GM11168 (cell line): Measurements from ENCODE around the gene GGA3.

ENCODE experiments used
- in situ Hi-C: fragments of 300-500 bp; cut with MboI; formaldehyde crosslinking; loops from one replicate; pipeline ENCODE4 v1.12.0; 2022; ENCODE audit warnings: low sequenced_read_pairs; ENCODE audit not compliant: unreplicated experiment

GGA3 gene

GRCh38 chr17:75252039-75252816 lies 9.2 kb downstream of the GGA3 start:
- in situ Hi-C loops = no loop called here

GRCh38 chr17:75250009-75250471 lies 11.4 kb downstream of the GGA3 start:
- in situ Hi-C loops = no loop called here

GRCh38 chr17:75249564-75249963 lies 11.8 kb downstream of the GGA3 start:
- in situ Hi-C loops = no loop called here

GRCh38 chr17:75246404-75246803 lies 15.0 kb downstream of the GGA3 start:
- in situ Hi-C loops = no loop called here

- in situ Hi-C loops = no loop called here
Measured at GRCh38 chr17:75245011-75245410, 16.4 kb downstream of the GGA3 start.

- in situ Hi-C loops = no loop called here
Measured at GRCh38 chr17:75244133-75244866, 17.1 kb downstream of the GGA3 start.

GRCh38 chr17:75242461-75243042 lies 18.9 kb downstream of the GGA3 start:
- in situ Hi-C loops = no loop called here

- in situ Hi-C loops = no loop called here
Measured at GRCh38 chr17:75241996-75242460, 19.4 kb downstream of the GGA3 start.

GRCh38 chr17:75241502-75241901 lies 19.9 kb downstream of the GGA3 start:
- in situ Hi-C loops = no loop called here

- in situ Hi-C loops = no loop called here
Measured at GRCh38 chr17:75241143-75241430, 20.3 kb downstream of the GGA3 start.

- in situ Hi-C loops = no loop called here
Measured at GRCh38 chr17:75240394-75241142, 20.8 kb downstream of the GGA3 start.

- in situ Hi-C loops = no loop called here
Measured at GRCh38 chr17:75239778-75240393, 21.5 kb downstream of the GGA3 start.

GRCh38 chr17:75239214-75239613 lies 22.2 kb downstream of the GGA3 start:
- in situ Hi-C loops = no loop called here

GRCh38 chr17:75238684-75239191 lies 22.7 kb downstream of the GGA3 start:
- in situ Hi-C loops = no loop called here

- in situ Hi-C loops = no loop called here
Measured at GRCh38 chr17:75238020-75238580, 23.3 kb downstream of the GGA3 start.

GRCh38 chr17:75237100-75238014 lies 24.0 kb downstream of the GGA3 start:
- in situ Hi-C loops = no loop called here

- in situ Hi-C loops = no loop called here
Measured at GRCh38 chr17:75232786-75233185, 28.6 kb downstream of the GGA3 start.

GRCh38 chr17:75231741-75232464 lies 29.5 kb downstream of the GGA3 start:
- in situ Hi-C loops = no loop called here
